ENCODE results near the gene H6PD.

Gene H6PD

GRCh38 chr1:9204156-9204720, 30.3 kb upstream of the H6PD start:
- no peak for DNase-seq (ENCODE audit: low spot score)

- no peak for DNase-seq (ENCODE audit: low spot score)
These were observed 27.5 kb upstream of the H6PD start for GRCh38 chr1:9207086-9207485.

GRCh38 chr1:9207715-9208114, 26.9 kb upstream of the H6PD start:
- DNase-seq (ENCODE audit: low spot score), result no peak

- DNase-seq (ENCODE audit: low spot score), result no peak
These were observed 23.2 kb upstream of the H6PD start for GRCh38 chr1:9211291-9211811.

GRCh38 chr1:9212735-9213134, 21.8 kb upstream of the H6PD start:
- DNase-seq (ENCODE audit: low spot score), result no peak

- DNase-seq (ENCODE audit: low spot score), result no peak
These were observed 20.6 kb upstream of the H6PD start for GRCh38 chr1:9213956-9214355.

- DNase-seq (ENCODE audit: low spot score), result no peak
These were observed 15.7 kb upstream of the H6PD start for GRCh38 chr1:9218917-9219316.

GRCh38 chr1:9222846-9223625, 11.5 kb upstream of the H6PD start:
- no peak for DNase-seq (ENCODE audit: low spot score)

GRCh38 chr1:9224664-9225410, 9.7 kb upstream of the H6PD start:
- DNase-seq (ENCODE audit: low spot score), result no peak

GRCh38 chr1:9225411-9225785, 9.2 kb upstream of the H6PD start:
- DNase-seq (ENCODE audit: low spot score), result no peak

- no peak for DNase-seq (ENCODE audit: low spot score)
These were observed 6.0 kb upstream of the H6PD start for GRCh38 chr1:9228609-9229008.

GRCh38 chr1:9229549-9229948, 5.0 kb upstream of the H6PD start:
- DNase-seq (ENCODE audit: low spot score), result no peak

GRCh38 chr1:9230869-9231533, 3.6 kb upstream of the H6PD start:
- DNase-seq (ENCODE audit: low spot score), result no peak

GRCh38 chr1:9231648-9232332, 2.8 kb upstream of the H6PD start:
- no peak for DNase-seq (ENCODE audit: low spot score)

- DNase-seq (ENCODE audit: low spot score), result no peak
These were observed 1.2 kb upstream of the H6PD start for GRCh38 chr1:9233241-9233941.

GRCh38 chr1:9233942-9234222, 692 bp upstream of the H6PD start:
- DNase-seq (ENCODE audit: low spot score), result no peak

GRCh38 chr1:9235096-9235459, 504 bp downstream of the H6PD start:
- DNase-seq (ENCODE audit: low spot score), result no peak

GRCh38 chr1:9235560-9235959, 986 bp downstream of the H6PD start:
- no peak for DNase-seq (ENCODE audit: low spot score)

GRCh38 chr1:9238134-9238533, 3.6 kb downstream of the H6PD start:
- no peak for DNase-seq (ENCODE audit: low spot score)

- no peak for DNase-seq (ENCODE audit: low spot score)
These were observed 4.0 kb downstream of the H6PD start for GRCh38 chr1:9238550-9238949.

GRCh38 chr1:9239622-9240401, 5.2 kb downstream of the H6PD start:
- DNase-seq (ENCODE audit: low spot score), result no peak
